Lower leg skin (tissue), 4 donors: ENCODE results near the gene MPZL2. TPM values are rescaled to one million over a fixed set of nuclear protein-coding genes. Genes with fewer than 3 reads are reported as not detected.

ENCODE experiments used
- DNase-seq, 2 donors: peaks; one replicate each; pipeline ENCODE4 v3.0.0-alpha.2; 2019; ENCODE audit warnings: low spot score in 2 of 2
- H3K4me3 ChIP-seq: fragments of 200-600 bp; sonication (generic); 2 replicates; pipeline ENCODE4 v1.5.1; 2017; ENCODE audit warnings: mild to moderate bottlenecking, low read depth; ENCODE audit not compliant: poor library complexity, severe bottlenecking
- POLR2A ChIP-seq, 2 donors: fragments of 450-650 bp; IDR thresholded peaks; one replicate each; pipeline ENCODE4 v1.6.1; 2016 to 2017; ENCODE audit warnings: antibody characterized with exemption in 2 of 2, mild to moderate bottlenecking in 1 of 2, moderate library complexity in 1 of 2
- WGBS, 2 donors: methylation state at CpG; one replicate each; pipeline ENCODE4 v1.1.5; 2018; 5-methylcytosine and 5-hydroxymethylcytosine counted together
- intact Hi-C: fragments of 100-400 bp; cut with DNase I; formaldehyde crosslinking; loops from one replicate; pipeline ENCODE4 v1.15.0; 2023; ENCODE audit warnings: low total_unique reads
- total RNA-seq, 4 donors: library from RNA; depleted of rRNA; stranded (reverse); fragments of >200 nt; gene quantifications; one replicate each; pipeline ENCODE4 v1.1.0, GENCODE V29; 2016
- TF ChIP-seq, protein P1 (sequence below), 3 donors: fragments of 450-650 bp; IDR thresholded peaks; one replicate each; pipeline ENCODE4 v1.5.1; 2016; ENCODE audit warnings: antibody characterized with exemption in 3 of 3, mild to moderate bottlenecking in 3 of 3, moderate library complexity in 2 of 3

The MPZL2 gene
- total RNA-seq, 4 donors from 2014 or later, result 46.0 to 59.9 (median 53.5) TPM

DNA sequence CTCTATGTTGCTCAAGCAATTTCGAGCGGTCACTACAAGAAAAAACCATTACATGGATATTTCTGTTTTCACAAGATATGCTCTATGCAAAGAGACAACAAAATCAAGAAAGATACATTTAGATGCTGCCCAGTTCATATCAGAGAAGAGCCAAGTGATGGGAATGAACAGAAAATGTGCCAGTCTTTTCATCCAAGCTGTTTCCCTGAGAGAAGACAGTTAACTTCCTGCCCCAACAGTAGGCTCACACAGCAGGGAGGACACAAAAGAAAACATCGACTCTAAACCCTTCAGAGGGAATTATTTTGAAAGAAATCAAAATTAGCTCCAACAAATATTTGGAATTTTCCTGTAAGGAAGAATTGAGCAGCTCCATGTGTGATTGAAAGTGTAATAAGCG is 50.9 kb downstream of the MPZL2 start:
- TF ChIP-seq, protein P1, sequence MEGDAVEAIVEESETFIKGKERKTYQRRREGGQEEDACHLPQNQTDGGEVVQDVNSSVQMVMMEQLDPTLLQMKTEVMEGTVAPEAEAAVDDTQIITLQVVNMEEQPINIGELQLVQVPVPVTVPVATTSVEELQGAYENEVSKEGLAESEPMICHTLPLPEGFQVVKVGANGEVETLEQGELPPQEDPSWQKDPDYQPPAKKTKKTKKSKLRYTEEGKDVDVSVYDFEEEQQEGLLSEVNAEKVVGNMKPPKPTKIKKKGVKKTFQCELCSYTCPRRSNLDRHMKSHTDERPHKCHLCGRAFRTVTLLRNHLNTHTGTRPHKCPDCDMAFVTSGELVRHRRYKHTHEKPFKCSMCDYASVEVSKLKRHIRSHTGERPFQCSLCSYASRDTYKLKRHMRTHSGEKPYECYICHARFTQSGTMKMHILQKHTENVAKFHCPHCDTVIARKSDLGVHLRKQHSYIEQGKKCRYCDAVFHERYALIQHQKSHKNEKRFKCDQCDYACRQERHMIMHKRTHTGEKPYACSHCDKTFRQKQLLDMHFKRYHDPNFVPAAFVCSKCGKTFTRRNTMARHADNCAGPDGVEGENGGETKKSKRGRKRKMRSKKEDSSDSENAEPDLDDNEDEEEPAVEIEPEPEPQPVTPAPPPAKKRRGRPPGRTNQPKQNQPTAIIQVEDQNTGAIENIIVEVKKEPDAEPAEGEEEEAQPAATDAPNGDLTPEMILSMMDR (IDR thresholded peaks at IDR 0.05), result no peak
- TF ChIP-seq POLR2A (IDR thresholded peaks at IDR 0.05), result no peak
- H3K4me3 ChIP-seq, result no peak overlapping the region
- DNase-seq, result no peak
- intact Hi-C loops, result no loop called here
- WGBS, 2 donors, result 81 to 82% methylated on average over 4 of the region's 4 CpGs

DNA sequence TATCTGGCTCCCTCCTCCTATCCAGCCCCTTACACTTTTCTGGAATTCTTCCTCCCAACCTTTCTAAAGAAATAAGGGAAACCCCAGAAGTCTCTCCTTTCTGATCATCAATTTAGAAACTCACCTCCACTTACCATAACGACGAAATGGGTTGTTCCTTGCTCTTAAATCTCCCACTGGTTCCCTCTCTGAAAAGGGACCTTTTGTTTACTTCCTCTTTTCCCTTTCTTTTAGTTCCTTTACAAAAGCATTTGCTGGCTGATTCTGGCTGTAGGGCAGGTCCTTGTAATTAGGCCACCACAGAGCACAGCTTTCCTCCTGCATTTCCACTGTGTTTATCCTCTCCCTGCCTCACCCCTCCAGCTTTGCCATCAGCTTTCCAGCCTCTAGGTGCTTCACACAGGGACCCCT is 51.3 kb downstream of the MPZL2 start:
- DNase-seq, result no peak
- H3K4me3 ChIP-seq, result no peak overlapping the region
- intact Hi-C loops, result no loop called here
- no peak for TF ChIP-seq POLR2A (IDR thresholded peaks at IDR 0.05)
- TF ChIP-seq, protein P1 (IDR thresholded peaks at IDR 0.05), result no peak
- 72 to 74% methylated on average over 2 of the region's 2 CpGs for WGBS, 2 donors

DNA sequence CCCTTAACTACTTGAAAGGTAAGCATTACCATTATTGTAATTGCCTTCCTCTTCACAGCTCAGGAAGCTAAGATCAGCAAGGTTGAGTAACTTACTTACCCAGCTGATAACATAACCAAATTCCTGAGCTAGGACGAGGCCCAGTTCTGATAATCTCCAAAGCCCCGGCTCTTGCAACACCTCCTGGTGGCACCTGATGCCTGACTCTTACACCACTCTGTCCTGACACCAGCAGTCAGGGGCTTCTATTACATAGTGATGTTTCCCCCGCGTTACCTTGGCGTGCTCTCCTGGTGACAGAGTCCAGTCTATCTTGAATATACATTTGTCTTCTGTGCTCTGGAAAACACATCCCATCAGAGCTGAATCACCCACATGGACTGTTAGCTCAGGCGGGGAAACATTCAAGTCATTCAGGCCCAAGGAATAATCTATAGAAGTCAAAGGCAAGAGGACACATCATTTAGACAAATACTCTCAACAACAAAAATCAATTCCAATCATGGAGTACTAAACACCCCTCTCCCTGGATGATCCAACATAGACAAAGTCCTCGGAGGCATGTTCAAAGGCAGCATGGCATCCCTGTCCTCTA is 51.9 kb downstream of the MPZL2 start:
- 88 to 89% methylated on average over 7 of the region's 7 CpGs for WGBS, 2 donors
- intact Hi-C loops, result no loop called here
- TF ChIP-seq, protein P1 (IDR thresholded peaks at IDR 0.05), result no peak
- TF ChIP-seq POLR2A (IDR thresholded peaks at IDR 0.05), result no peak
- no peak overlapping the region for H3K4me3 ChIP-seq
- no peak for DNase-seq

DNA sequence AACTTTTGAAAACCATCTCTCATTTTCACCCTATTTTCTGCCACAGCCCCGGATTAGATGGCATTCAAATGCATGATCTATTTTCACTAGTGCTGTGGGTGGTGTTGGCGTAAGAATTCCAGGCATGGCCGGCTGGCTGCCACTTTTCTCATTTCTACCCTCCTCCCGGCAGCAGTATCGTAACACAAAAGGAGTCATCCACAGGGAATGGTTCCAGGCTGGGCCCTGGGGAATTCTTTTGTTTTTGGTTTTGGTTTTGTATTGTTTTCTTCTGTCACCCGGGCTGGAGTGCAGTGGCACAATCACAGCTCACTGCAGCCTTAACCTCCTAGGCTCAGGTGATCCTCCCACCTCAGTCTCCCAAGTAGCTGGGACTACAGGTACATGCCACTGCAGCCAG is 53.1 kb downstream of the MPZL2 start:
- intact Hi-C loops, result no loop called here
- 35 to 50% methylated on average over 6 of the region's 6 CpGs for WGBS, 2 donors
- H3K4me3 ChIP-seq, result no peak overlapping the region
- DNase-seq, result no peak
- TF ChIP-seq POLR2A (IDR thresholded peaks at IDR 0.05), result no peak
- TF ChIP-seq, protein P1 (IDR thresholded peaks at IDR 0.05), result no peak

DNA sequence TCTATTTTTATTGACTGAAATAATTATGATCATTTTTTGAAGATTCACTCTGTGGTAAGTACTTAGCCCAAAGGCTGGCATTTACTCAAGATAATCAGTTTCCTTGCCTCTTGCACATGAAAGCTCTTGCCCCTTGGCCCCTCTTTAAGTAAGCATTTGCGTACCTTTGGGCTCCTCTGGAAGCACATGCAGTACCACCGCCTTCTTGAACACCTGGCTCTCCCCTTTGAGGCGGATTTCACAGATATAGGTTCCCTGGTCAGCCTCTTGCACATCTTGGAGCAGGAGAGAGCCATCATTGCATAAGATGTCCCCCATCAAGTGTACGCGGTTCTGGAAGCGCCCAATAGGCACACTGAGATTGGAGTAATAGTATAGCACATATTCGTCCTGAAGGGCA is 53.8 kb downstream of the MPZL2 start:
- no peak overlapping the region for H3K4me3 ChIP-seq
- intact Hi-C loops, result no loop called here
- 91 to 94% methylated on average over 7 of the region's 7 CpGs for WGBS, 2 donors
- no peak for TF ChIP-seq POLR2A (IDR thresholded peaks at IDR 0.05)
- TF ChIP-seq, protein P1 (IDR thresholded peaks at IDR 0.05), result no peak
- DNase-seq, result no peak

DNA sequence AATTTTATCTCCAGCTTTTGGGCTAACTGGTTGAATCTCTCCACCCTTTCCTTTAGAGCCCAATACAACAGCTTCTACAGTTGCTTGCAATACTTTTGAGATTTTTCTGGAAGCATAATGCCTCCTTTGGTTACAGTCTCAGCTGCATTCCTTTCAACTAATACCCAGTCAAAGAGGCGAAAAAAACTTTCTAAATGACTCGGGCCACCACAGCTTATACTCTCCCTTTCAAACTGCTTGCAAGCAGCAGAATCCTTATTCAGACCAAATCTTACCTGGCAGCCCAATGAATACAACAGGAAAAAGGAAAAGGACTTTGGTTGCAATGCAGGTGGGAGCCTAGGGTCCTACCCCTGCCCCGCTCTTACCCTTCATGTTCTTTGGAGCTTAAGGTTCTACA is 55.1 kb downstream of the MPZL2 start:
- intact Hi-C loops, result no loop called here

More for the DNA sequence above, 55.1 kb downstream of the MPZL2 start:
- WGBS, 2 donors, result 84 to 91% methylated on average over 3 of the region's 3 CpGs
- no peak for DNase-seq
- no peak overlapping the region for H3K4me3 ChIP-seq
- no peak for TF ChIP-seq POLR2A (IDR thresholded peaks at IDR 0.05)
- TF ChIP-seq, protein P1 (IDR thresholded peaks at IDR 0.05), result no peak
